Endothelial cell (in vitro differentiated cells): ENCODE measurements around the gene SORCS3. TPM values are rescaled to one million over a fixed set of nuclear protein-coding genes. Genes with fewer than 3 reads are reported as not detected.

Experiments
- DNase-seq: peaks from one replicate; pipeline ENCODE4 v3.0.0; 2021; ENCODE audit warnings: low spot score
- H3K27ac Mint-ChIP-seq: one replicate; pipeline ENCODE4 v1.8.0; 2021; ENCODE audit warnings: mixed read lengths, inconsistent platforms; ENCODE audit not compliant: unreplicated experiment
- H3K27me3 Mint-ChIP-seq: one replicate; pipeline ENCODE4 v1.8.0; 2021; ENCODE audit warnings: mild to moderate bottlenecking, moderate library complexity, mixed read lengths, inconsistent platforms; ENCODE audit not compliant: unreplicated experiment
- H3K36me3 Mint-ChIP-seq: one replicate; pipeline ENCODE4 v1.8.0; 2021; ENCODE audit warnings: mild to moderate bottlenecking, low read depth, mixed read lengths, inconsistent platforms; ENCODE audit not compliant: unreplicated experiment
- H3K4me1 Mint-ChIP-seq: one replicate; pipeline ENCODE4 v1.8.0; 2021; ENCODE audit warnings: mild to moderate bottlenecking, mixed read lengths, inconsistent platforms; ENCODE audit not compliant: unreplicated experiment
- H3K4me3 Mint-ChIP-seq: one replicate; pipeline ENCODE4 v1.8.0; 2021; ENCODE audit warnings: mild to moderate bottlenecking, mixed read lengths, inconsistent platforms; ENCODE audit not compliant: unreplicated experiment
- H3K9me3 Mint-ChIP-seq: one replicate; pipeline ENCODE4 v1.8.0; 2021; ENCODE audit warnings: mixed read lengths, inconsistent platforms; ENCODE audit not compliant: unreplicated experiment
- CTCF ChIP-seq: fragments of 200-600 bp; sonication (generic); IDR thresholded peaks from one replicate; pipeline ENCODE4 v1.5.0; 2021; ENCODE audit warnings: antibody characterized with exemption; ENCODE audit not compliant: unreplicated experiment
- total RNA-seq: library from RNA; stranded (reverse); fragmentation: NEBNext Ultra II Directional; extraction: Animal tissue kit (Norgen Biotek cat#: 25700); gene quantifications from one replicate; pipeline ENCODE4 v1.2.1, GENCODE V29; 2021; ENCODE audit not compliant: unreplicated experiment

Gene SORCS3
- total RNA-seq, 1 donor from 2014 or later = not detected

- no peak for DNase-seq
- Mint-ChIP-seq H3K9me3 (no peaks in the 10 kb centered on the region), H3K27me3 (no peaks in the 10 kb centered on the region), H3K4me1 (peaks cover 5% of the 10 kb centered on the region), H3K4me3 (no peak overlapping the region), H3K36me3 (no peaks in the 10 kb centered on the region), H3K27ac (no peak overlapping the region)
- no peak for TF ChIP-seq CTCF
These were observed 18.9 kb upstream of the SORCS3 start for GRCh38 chr10:104622175-104622574.

DNA sequence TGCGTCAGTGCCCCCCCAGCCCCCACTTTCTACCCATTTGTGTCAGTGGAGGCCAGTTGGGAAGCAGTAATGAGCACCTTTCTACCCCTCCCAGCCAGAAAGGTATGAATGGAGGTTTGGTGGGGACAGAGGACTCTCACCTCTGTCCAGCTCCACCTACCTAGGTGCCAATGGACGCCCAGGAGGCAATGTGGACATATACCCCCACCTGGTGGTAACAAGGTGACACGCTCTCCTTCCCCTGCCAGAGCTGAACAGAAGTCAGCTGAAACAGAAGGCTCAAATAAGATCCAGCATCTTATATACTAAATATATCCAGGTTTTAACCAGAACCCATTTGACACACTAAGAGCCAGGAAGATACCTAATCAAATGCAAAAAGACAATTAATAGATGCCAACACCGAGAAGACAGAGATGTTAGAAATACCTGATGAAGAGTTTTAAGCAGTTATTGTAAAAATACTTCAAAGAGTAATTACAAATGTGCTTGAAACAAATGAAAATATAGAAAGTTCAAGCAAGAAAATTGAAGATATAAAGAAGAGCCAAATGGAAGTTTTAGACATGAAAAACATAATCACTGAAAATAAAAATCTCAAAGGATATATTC is 18.4 kb upstream of the SORCS3 start:
- DNase-seq = peak; percentile 58
- peak; percentile 59 for TF ChIP-seq CTCF
- no peaks in the 10 kb centered on the region for H3K36me3 Mint-ChIP-seq

GRCh38 chr10:104630731-104631130 is 10.4 kb upstream of the SORCS3 start:
- Mint-ChIP-seq H3K4me3 (no peak overlapping the region), H3K4me1 (no peaks in the 10 kb centered on the region), H3K36me3 (no peaks in the 10 kb centered on the region), H3K27me3 (peaks cover 4% of the 10 kb centered on the region), H3K27ac (no peak overlapping the region), H3K9me3 (no peaks in the 10 kb centered on the region)
- TF ChIP-seq CTCF = no peak
- DNase-seq = no peak

More for the DNA sequence above, 18.4 kb upstream of the SORCS3 start:
- Mint-ChIP-seq H3K27me3 (no peaks in the 10 kb centered on the region), H3K9me3 (no peaks in the 10 kb centered on the region), H3K27ac (no peak overlapping the region), H3K4me3 (no peak overlapping the region), H3K4me1 (peaks cover 5% of the 10 kb centered on the region)

- H3K4me1 Mint-ChIP-seq = no peaks in the 10 kb centered on the region
- H3K27ac Mint-ChIP-seq = no peak overlapping the region
- peaks cover 5% of the 10 kb centered on the region for H3K27me3 Mint-ChIP-seq
- DNase-seq = no peak
- TF ChIP-seq CTCF = no peak
- no peaks in the 10 kb centered on the region for H3K36me3 Mint-ChIP-seq
- H3K9me3 Mint-ChIP-seq = no peaks in the 10 kb centered on the region
- H3K4me3 Mint-ChIP-seq = no peak overlapping the region
These were observed 9.1 kb upstream of the SORCS3 start for GRCh38 chr10:104631946-104632345.

GRCh38 chr10:104638861-104639589 is 2.1 kb upstream of the SORCS3 start:
- peaks cover 40% of the 10 kb centered on the region for H3K27me3 Mint-ChIP-seq

More at GRCh38 chr10:104638861-104639589, 2.1 kb upstream of the SORCS3 start:
- peak; percentile 78 for DNase-seq
- H3K36me3 Mint-ChIP-seq = peaks cover 5% of the 10 kb centered on the region
- H3K27ac Mint-ChIP-seq = no peak overlapping the region
- peak; percentile 68 for TF ChIP-seq CTCF
- peaks cover 12% of the 10 kb centered on the region for H3K4me1 Mint-ChIP-seq
- peak overlapping the region; percentile 80 for H3K4me3 Mint-ChIP-seq
- no peaks in the 10 kb centered on the region for H3K9me3 Mint-ChIP-seq
